ENCODE data around the gene PDRG1.

PDRG1 gene

GRCh38 chr20:31908424-31908823 lies 43.4 kb downstream of the PDRG1 start:
- no peaks in the 10 kb centered on the region for H3K27me3 ChIP-seq (ENCODE audit: insufficient read depth, low read length, poor library complexity)
- no peak for DNase-seq
- no peak overlapping the region for H3K4me2 ChIP-seq (ENCODE audit: insufficient read depth, low read length)
- H3K4me3 ChIP-seq (ENCODE audit: low read depth in 1 of 2, low read length in 2 of 2), result no peak overlapping the region
- no peak for ATAC-seq (ENCODE audit: insufficient read depth, low read depth)
- no peaks in the 10 kb centered on the region for H3K36me3 ChIP-seq (ENCODE audit: insufficient read depth, low read length)
- H3K4me1 ChIP-seq (ENCODE audit: insufficient read depth, low read length), result no peaks in the 10 kb centered on the region
- no peak overlapping the region for H3K9ac ChIP-seq (ENCODE audit: low read depth, low read length)
- H3K27ac ChIP-seq (ENCODE audit: low read length), result no peak overlapping the region
- no peaks in the 10 kb centered on the region for H4K20me1 ChIP-seq (ENCODE audit: insufficient read depth, low read length)
- no peak overlapping the region for H2AFZ ChIP-seq (ENCODE audit: low read depth, low read length)
- no peaks in the 10 kb centered on the region for H3K79me2 ChIP-seq (ENCODE audit: insufficient read depth, low read length)
- no peaks in the 10 kb centered on the region for H3K9me3 ChIP-seq (ENCODE audit: insufficient read depth, low read length, severe bottlenecking)
- TF ChIP-seq CTCF (IDR thresholded peaks at IDR 0.05; ENCODE audit: borderline replicate concordance, extremely low read depth, low read length, poor library complexity, severe bottlenecking), result no peak
- TF ChIP-seq EZH2 (IDR thresholded peaks at IDR 0.05; ENCODE audit: borderline replicate concordance, low read depth, low read length, severe bottlenecking), result no peak

GRCh38 chr20:31908016-31908415 lies 43.8 kb downstream of the PDRG1 start:
- Histone ChIP-seq H4K20me1 (ENCODE audit: insufficient read depth, low read length) (no peaks in the 10 kb centered on the region), H3K27ac (ENCODE audit: low read length) (no peak overlapping the region), H3K4me1 (ENCODE audit: insufficient read depth, low read length) (no peaks in the 10 kb centered on the region), H3K4me3 (ENCODE audit: low read depth in 1 of 2, low read length in 2 of 2) (no peak overlapping the region), H3K4me2 (ENCODE audit: insufficient read depth, low read length) (no peak overlapping the region), H3K27me3 (ENCODE audit: insufficient read depth, low read length, poor library complexity) (no peaks in the 10 kb centered on the region), H3K9ac (ENCODE audit: low read depth, low read length) (no peak overlapping the region), H3K36me3 (ENCODE audit: insufficient read depth, low read length) (no peaks in the 10 kb centered on the region), H3K79me2 (ENCODE audit: insufficient read depth, low read length) (no peaks in the 10 kb centered on the region), H3K9me3 (ENCODE audit: insufficient read depth, low read length, severe bottlenecking) (no peaks in the 10 kb centered on the region), H2AFZ (ENCODE audit: low read depth, low read length) (no peak overlapping the region)
- ATAC-seq (ENCODE audit: insufficient read depth, low read depth) (0 out of 3 replicates have a peak, but pooled peaks have one; percentile 45), DNase-seq (no peak)
- TF ChIP-seq EZH2 (IDR thresholded peaks at IDR 0.05; ENCODE audit: borderline replicate concordance, low read depth, low read length, severe bottlenecking) (no peak), CTCF (IDR thresholded peaks at IDR 0.05; ENCODE audit: borderline replicate concordance, extremely low read depth, low read length, poor library complexity, severe bottlenecking) (no peak)

- no peak for TF ChIP-seq CTCF (IDR thresholded peaks at IDR 0.05; ENCODE audit: borderline replicate concordance, extremely low read depth, low read length, poor library complexity, severe bottlenecking)
- TF ChIP-seq EZH2 (IDR thresholded peaks at IDR 0.05; ENCODE audit: borderline replicate concordance, low read depth, low read length, severe bottlenecking), result no peak
- Histone ChIP-seq H3K4me2 (ENCODE audit: insufficient read depth, low read length) (no peak overlapping the region), H4K20me1 (ENCODE audit: insufficient read depth, low read length) (no peaks in the 10 kb centered on the region), H3K27me3 (ENCODE audit: insufficient read depth, low read length, poor library complexity) (no peaks in the 10 kb centered on the region), H3K79me2 (ENCODE audit: insufficient read depth, low read length) (no peaks in the 10 kb centered on the region), H3K9ac (ENCODE audit: low read depth, low read length) (no peak overlapping the region), H3K36me3 (ENCODE audit: insufficient read depth, low read length) (no peaks in the 10 kb centered on the region), H3K4me3 (ENCODE audit: low read depth in 1 of 2, low read length in 2 of 2) (no peak overlapping the region), H3K9me3 (ENCODE audit: insufficient read depth, low read length, severe bottlenecking) (no peaks in the 10 kb centered on the region), H3K4me1 (ENCODE audit: insufficient read depth, low read length) (no peaks in the 10 kb centered on the region), H2AFZ (ENCODE audit: low read depth, low read length) (no peak overlapping the region), H3K27ac (ENCODE audit: low read length) (no peak overlapping the region)
- ATAC-seq (ENCODE audit: insufficient read depth, low read depth) (no peak), DNase-seq (no peak)
Observed at GRCh38 chr20:31907046-31907445, 44.8 kb downstream of the PDRG1 start.

GRCh38 chr20:31906001-31906400 lies 45.8 kb downstream of the PDRG1 start:
- Histone ChIP-seq H3K27me3 (ENCODE audit: insufficient read depth, low read length, poor library complexity) (no peaks in the 10 kb centered on the region), H2AFZ (ENCODE audit: low read depth, low read length) (no peak overlapping the region), H3K79me2 (ENCODE audit: insufficient read depth, low read length) (no peaks in the 10 kb centered on the region), H3K9ac (ENCODE audit: low read depth, low read length) (no peak overlapping the region), H3K4me2 (ENCODE audit: insufficient read depth, low read length) (no peak overlapping the region), H4K20me1 (ENCODE audit: insufficient read depth, low read length) (no peaks in the 10 kb centered on the region), H3K36me3 (ENCODE audit: insufficient read depth, low read length) (no peaks in the 10 kb centered on the region), H3K9me3 (ENCODE audit: insufficient read depth, low read length, severe bottlenecking) (no peaks in the 10 kb centered on the region), H3K27ac (ENCODE audit: low read length) (no peak overlapping the region), H3K4me1 (ENCODE audit: insufficient read depth, low read length) (no peaks in the 10 kb centered on the region), H3K4me3 (ENCODE audit: low read depth in 1 of 2, low read length in 2 of 2) (no peak overlapping the region)
- ATAC-seq (ENCODE audit: insufficient read depth, low read depth), result no peak
- no peak for DNase-seq
- no peak for TF ChIP-seq CTCF (IDR thresholded peaks at IDR 0.05; ENCODE audit: borderline replicate concordance, extremely low read depth, low read length, poor library complexity, severe bottlenecking)
- no peak for TF ChIP-seq EZH2 (IDR thresholded peaks at IDR 0.05; ENCODE audit: borderline replicate concordance, low read depth, low read length, severe bottlenecking)
